GM12875 (cell line): ENCODE measurements around the gene KCTD3.

Experiments used
- H3K4me3 ChIP-seq: one replicate; pipeline ENCODE4 v1.5.1; 2011; ENCODE audit warnings: low read depth, low read length, control low read depth
- CTCF ChIP-seq: IDR thresholded peaks from 2 replicates; pipeline ENCODE4 v1.5.1; 2011; ENCODE audit warnings: low read depth, mild to moderate bottlenecking, control low read depth, inconsistent platforms, low read length, moderate library complexity, borderline replicate concordance; ENCODE audit not compliant: insufficient read depth

The KCTD3 gene

GRCh38 chr1:215665215-215665614 is 98.1 kb downstream of the KCTD3 start:
- no peak overlapping the region for H3K4me3 ChIP-seq
- no peak for TF ChIP-seq CTCF

- no peak for TF ChIP-seq CTCF
- H3K4me3 ChIP-seq, result no peak overlapping the region
Observed at GRCh38 chr1:215667761-215668160, 100.7 kb downstream of the KCTD3 start.

GRCh38 chr1:215669806-215670491 is 102.8 kb downstream of the KCTD3 start:
- H3K4me3 ChIP-seq, result no peak overlapping the region
- TF ChIP-seq CTCF, result no peak
